ENCODE measurements around the gene DNAAF2. TPM values are rescaled to one million over a fixed set of nuclear protein-coding genes. Genes with fewer than 3 reads are reported as not detected.

Gene DNAAF2
- polyA plus RNA-seq, 1 donor, result 12.2 TPM

DNA sequence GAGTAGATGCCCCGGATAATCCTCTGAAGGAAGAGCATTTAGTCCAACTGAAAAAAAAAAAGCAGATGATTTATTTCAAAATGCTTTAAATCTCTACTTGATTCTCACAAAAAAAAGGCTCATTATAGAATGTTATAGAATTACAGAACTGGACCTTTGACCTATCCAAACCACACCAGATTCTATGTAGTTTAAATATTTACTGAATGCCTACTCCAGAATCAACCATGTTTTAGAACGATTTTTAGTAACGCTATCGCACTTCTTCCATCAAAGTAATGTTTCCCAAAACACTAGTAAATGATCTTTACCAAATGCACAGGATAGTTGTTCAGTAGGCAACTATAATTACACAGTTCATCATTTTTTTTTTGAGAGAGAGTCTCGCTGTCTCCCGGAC, 51.4 kb downstream of the DNAAF2 start:
- Histone ChIP-seq H3K36me3 (ENCODE audit: control insufficient read depth, insufficient read depth, low read length) (peaks cover 30% of the 10 kb centered on the region), H3K27me3 (ENCODE audit: control insufficient read depth, insufficient read depth, low read length) (no peaks in the 10 kb centered on the region), H3K4me1 (ENCODE audit: control insufficient read depth, insufficient read depth, low read length) (peaks cover 9% of the 10 kb centered on the region), H3K4me3 (ENCODE audit: low read length) (peak overlapping the region; percentile 84), H3K9me3 (ENCODE audit: control insufficient read depth, low read depth, low read length) (no peaks in the 10 kb centered on the region), H3K27ac (ENCODE audit: low read length) (no peak overlapping the region)
- DNase-seq, result no peak
- WGBS (ENCODE audit: insufficient coverage, low lambda C conversion rate), result 40% methylated on average over 4 of the region's 6 CpGs

- Histone ChIP-seq H3K36me3 (ENCODE audit: control insufficient read depth, insufficient read depth, low read length) (peaks cover 33% of the 10 kb centered on the region), H3K9me3 (ENCODE audit: control insufficient read depth, low read depth, low read length) (no peaks in the 10 kb centered on the region), H3K27ac (ENCODE audit: low read length) (no peak overlapping the region), H3K4me1 (ENCODE audit: control insufficient read depth, insufficient read depth, low read length) (peaks cover 9% of the 10 kb centered on the region), H3K27me3 (ENCODE audit: control insufficient read depth, insufficient read depth, low read length) (no peaks in the 10 kb centered on the region), H3K4me3 (ENCODE audit: low read length) (no peak overlapping the region)
- 100% methylated on average over 1 of the region's 4 CpGs for WGBS (ENCODE audit: insufficient coverage, low lambda C conversion rate)
- no peak for DNase-seq
Observed at GRCh38 chr14:49582113-49582977, 52.7 kb downstream of the DNAAF2 start.

GRCh38 chr14:49581209-49582112, 53.6 kb downstream of the DNAAF2 start:
- Histone ChIP-seq H3K4me3 (ENCODE audit: low read length) (no peak overlapping the region), H3K9me3 (ENCODE audit: control insufficient read depth, low read depth, low read length) (no peaks in the 10 kb centered on the region), H3K27ac (ENCODE audit: low read length) (no peak overlapping the region), H3K36me3 (ENCODE audit: control insufficient read depth, insufficient read depth, low read length) (peaks cover 42% of the 10 kb centered on the region), H3K4me1 (ENCODE audit: control insufficient read depth, insufficient read depth, low read length) (peaks cover 9% of the 10 kb centered on the region), H3K27me3 (ENCODE audit: control insufficient read depth, insufficient read depth, low read length) (no peaks in the 10 kb centered on the region)
- no CpG with 5 or more reads among the region's 9 CpGs for WGBS (ENCODE audit: insufficient coverage, low lambda C conversion rate)
- DNase-seq, result no peak

- WGBS (ENCODE audit: insufficient coverage, low lambda C conversion rate), result no CpG with 5 or more reads among the region's 2 CpGs
Observed at GRCh38 chr14:49579841-49580240, 55.2 kb downstream of the DNAAF2 start.

DNA sequence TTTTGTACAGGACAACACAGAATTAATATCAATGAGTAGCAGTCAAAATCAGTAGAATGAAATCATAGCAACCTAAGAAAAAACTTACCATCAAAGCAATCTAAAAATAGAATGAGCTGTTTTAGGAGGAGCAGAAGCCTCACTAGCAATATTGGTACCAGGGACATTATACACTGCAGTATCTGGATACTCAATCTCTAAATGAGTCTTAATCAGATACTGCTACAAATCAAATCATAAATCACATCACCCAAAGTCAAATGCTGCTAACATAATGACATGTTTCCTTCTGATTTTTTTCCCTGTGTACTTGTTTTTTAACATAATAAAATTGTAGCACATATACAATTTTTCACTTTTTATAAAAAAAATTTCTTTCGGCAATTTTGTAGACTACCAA, 56.9 kb downstream of the DNAAF2 start:
- WGBS (ENCODE audit: insufficient coverage, low lambda C conversion rate), result no CpG with 5 or more reads among the region's 1 CpG
- peaks cover 29% of the 10 kb centered on the region for H3K36me3 ChIP-seq (ENCODE audit: control insufficient read depth, insufficient read depth, low read length)
- no peak overlapping the region for H3K27ac ChIP-seq (ENCODE audit: low read length)
- no peak overlapping the region for H3K4me3 ChIP-seq (ENCODE audit: low read length)
- no peak for DNase-seq
- no peaks in the 10 kb centered on the region for H3K27me3 ChIP-seq (ENCODE audit: control insufficient read depth, insufficient read depth, low read length)
- H3K4me1 ChIP-seq (ENCODE audit: control insufficient read depth, insufficient read depth, low read length), result no peaks in the 10 kb centered on the region
- H3K9me3 ChIP-seq (ENCODE audit: control insufficient read depth, low read depth, low read length), result no peaks in the 10 kb centered on the region

More at GRCh38 chr14:49579841-49580240, 55.2 kb downstream of the DNAAF2 start:
- H3K36me3 ChIP-seq (ENCODE audit: control insufficient read depth, insufficient read depth, low read length), result peaks cover 43% of the 10 kb centered on the region
- H3K27me3 ChIP-seq (ENCODE audit: control insufficient read depth, insufficient read depth, low read length), result no peaks in the 10 kb centered on the region
- H3K4me3 ChIP-seq (ENCODE audit: low read length), result no peak overlapping the region
- H3K9me3 ChIP-seq (ENCODE audit: control insufficient read depth, low read depth, low read length), result no peaks in the 10 kb centered on the region
- H3K27ac ChIP-seq (ENCODE audit: low read length), result no peak overlapping the region
- peaks cover 9% of the 10 kb centered on the region for H3K4me1 ChIP-seq (ENCODE audit: control insufficient read depth, insufficient read depth, low read length)
- DNase-seq, result no peak

Other genes with a start within 250 kb of the DNAAF2 start
- gene RPS29, start 48.9 kb downstream of the DNAAF2 start, polyA plus RNA-seq, result 4,019 TPM
- gene LRR1, start 36.3 kb downstream of the DNAAF2 start, polyA plus RNA-seq, result 13.4 TPM
- gene RPL36AL, start 14.6 kb downstream of the DNAAF2 start, polyA plus RNA-seq, result 319 TPM
- gene MGAT2, start 14.4 kb downstream of the DNAAF2 start, polyA plus RNA-seq, result 50.9 TPM
- gene POLE2, start 53.0 kb upstream of the DNAAF2 start, polyA plus RNA-seq, result 11.3 TPM
- gene KLHDC1, start 57.9 kb upstream of the DNAAF2 start, polyA plus RNA-seq, result 4.9 TPM
- gene KLHDC2, start 132.9 kb upstream of the DNAAF2 start, polyA plus RNA-seq, result 113 TPM
- 49.6 TPM for gene NEMF, start 217.5 kb upstream of the DNAAF2 start, polyA plus RNA-seq